HG02938 (cell line): ENCODE results near the gene STK38.

Source experiments
- ATAC-seq: cut with Tn5 transposase; IDR thresholded peaks from one replicate; pipeline ENCODE4 v1.9.1; 2021; ENCODE audit warnings: mild to moderate bottlenecking, moderate library complexity; ENCODE audit not compliant: unreplicated experiment

STK38 gene

DNA sequence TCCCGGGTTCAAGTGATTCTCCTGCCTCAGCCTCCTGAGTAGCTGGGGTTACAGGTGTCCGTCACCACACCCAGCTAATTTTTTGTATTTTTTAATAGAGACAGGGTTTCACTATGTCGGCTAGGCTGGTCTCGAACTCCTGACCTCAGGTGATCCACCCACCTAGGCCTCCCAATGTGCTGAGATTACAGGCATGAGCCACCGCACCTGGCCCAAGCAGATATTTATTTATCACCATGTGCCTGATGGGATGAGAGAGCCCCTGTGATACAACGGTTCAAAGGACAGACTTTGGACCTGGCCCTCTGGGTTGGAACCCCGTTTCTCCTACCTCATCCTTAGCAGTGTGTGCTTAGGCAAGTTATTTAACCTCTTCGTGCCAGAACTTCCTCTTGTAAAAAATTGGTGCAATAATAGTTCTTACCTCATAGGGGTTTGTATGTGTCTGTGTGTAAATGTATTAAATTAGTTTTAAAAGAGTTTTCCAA is 19.2 kb upstream of the STK38 start:
- ATAC-seq = no peak

GRCh38 chr6:36563928-36564284 is 16.6 kb upstream of the STK38 start:
- ATAC-seq = no peak

DNA sequence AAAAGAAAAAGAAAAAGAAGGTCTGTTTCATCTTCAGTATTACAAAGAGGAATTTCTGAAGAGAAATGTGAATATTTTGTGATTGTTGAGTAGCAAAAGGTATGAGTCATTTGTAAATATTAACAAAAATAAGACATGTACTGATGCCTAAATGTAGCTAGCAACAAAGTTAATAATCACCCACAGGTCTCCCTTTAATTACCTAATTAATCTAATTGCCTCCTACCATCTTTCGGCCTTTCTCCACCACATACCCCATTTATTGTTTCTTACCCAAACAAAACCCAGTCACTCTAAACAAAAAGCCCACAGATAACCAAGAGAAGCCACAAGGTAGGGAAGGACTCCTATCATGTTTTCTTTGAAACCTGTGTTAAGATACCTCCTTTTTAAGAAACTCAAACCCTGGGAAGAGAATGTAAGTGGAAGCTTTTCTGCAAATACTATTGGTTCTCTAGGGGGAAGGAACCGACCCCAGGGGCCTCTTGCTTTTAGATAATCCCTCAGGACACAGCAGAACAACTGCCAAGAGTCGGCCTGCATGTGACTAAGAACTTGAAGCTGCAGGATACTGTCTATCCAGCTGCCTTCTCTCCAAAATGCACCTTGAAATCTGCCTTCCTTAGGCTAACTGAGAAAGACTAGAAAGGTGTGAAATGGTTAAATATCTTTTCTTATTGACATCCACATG is 16.1 kb upstream of the STK38 start:
- ATAC-seq = no peak

GRCh38 chr6:36560822-36561221 is 13.5 kb upstream of the STK38 start:
- ATAC-seq = no peak

- no peak for ATAC-seq
Measured at GRCh38 chr6:36559011-36559793, 11.9 kb upstream of the STK38 start.

DNA sequence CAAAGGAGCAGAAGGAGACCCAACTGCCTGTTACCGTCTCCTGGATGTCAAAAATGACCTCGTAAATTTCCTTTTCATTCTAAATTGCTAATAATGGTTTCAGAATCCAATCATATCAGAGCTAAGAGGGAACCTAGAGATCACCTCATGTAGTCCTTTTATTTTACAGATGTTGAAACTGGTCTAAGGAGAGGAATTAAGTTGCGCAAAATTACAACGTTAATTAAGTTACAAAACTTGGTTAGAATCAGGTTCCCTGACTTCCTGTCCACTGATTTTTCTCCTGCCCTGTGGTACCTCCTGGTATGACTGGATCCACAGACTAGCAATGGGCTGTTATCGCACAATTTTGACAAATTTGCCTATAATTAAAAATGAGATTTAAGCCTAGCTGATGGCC is 9.0 kb upstream of the STK38 start:
- ATAC-seq = no peak

DNA sequence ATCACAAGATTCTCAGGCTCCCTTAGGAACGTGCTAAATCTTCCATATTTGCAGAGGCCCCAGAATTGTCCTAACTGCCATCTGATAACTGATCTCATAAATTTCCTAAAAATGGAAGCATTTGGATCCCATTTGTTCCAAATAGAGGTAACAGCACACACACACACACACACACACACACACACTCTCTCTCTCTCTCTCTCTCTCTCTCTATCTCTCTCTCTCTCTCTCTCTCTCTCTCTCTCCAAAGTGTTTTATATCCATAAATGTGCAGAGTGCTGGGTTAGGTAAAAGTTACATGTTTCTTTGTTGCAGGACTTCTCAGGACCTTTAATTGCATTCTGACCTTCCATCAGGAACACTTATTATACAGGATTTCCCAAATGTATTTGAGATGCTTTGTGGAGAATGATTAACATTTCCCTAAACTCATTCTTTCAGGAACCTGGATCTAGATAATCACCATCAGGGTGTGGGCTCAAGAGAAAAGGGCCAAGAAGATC is 8.5 kb upstream of the STK38 start:
- no peak for ATAC-seq

DNA sequence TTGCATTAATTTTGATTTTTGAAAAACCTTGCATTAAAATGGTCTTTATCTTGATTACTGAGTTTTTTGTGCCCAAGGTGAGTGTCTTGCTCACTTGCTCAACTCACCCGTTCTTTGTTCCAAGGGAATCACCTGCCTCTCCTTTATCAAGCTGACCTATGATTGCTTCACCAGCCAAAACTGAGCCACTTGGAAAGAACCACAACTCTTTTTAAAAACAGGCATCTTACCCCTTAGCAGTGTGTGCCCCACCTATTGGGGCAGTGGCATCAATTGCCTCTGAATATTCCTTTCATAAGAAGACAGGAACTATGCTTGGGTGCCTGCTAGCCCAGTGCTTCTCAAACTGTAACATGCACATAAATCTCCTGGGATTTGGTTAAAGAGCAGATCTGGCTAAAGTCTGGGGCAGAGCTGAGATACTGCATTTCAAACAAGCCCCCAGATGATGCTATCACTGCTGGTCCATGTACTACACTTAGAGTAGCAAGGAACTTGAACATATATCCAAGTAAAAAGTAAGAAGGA is 3.3 kb upstream of the STK38 start:
- ATAC-seq = no peak

DNA sequence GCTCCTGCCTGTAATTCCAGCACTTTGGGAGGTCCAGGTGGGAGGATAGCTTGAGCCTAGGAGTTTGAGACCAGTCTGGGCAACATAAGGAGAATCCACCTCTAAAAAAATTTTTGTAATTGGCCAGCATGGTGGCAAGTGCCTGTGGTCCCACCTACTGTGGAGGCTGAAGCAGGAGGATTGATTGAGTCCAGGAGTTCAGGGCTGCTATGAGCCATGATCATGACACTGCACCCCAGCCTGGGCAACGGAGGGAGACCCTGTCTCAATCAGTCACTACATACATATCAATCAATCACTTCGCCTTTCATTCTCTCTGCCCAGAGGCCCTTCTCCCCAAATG is 1.1 kb upstream of the STK38 start:
- no peak for ATAC-seq

DNA sequence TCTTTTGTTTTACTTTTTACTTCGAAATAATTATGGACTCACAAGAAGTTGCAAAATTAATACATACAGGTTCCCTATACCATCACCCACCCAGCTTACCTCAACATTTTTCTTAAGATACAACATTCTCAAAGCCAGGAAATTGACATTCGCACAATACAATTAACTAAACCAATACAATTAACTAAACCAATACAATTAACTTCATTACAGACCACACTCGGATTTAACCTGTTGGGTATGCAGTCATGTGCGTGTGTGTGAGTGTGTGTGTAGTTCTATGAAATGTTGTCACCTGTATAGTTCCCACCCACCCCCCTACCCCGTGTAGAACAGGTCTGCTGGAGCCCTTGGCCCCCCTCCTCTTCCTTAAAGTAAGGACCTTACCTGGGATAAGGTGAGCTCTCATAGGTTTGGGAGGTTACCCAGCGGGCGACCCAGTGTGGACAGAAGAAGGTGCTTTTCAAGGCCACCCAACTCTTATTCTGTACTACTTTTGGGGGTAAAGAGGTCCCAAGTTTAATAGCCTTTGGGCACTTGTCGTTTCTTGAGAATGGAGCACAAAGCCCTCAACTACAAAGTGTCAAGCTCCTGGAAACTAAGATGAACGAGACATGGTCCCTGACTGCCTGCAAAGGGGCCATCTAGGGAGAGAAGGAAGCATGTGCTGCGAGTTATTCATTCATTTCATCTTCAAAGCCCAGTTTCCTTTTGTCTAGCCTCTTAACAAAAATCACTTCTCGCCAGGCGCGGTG is 544 bp upstream of the STK38 start:
- no peak for ATAC-seq

DNA sequence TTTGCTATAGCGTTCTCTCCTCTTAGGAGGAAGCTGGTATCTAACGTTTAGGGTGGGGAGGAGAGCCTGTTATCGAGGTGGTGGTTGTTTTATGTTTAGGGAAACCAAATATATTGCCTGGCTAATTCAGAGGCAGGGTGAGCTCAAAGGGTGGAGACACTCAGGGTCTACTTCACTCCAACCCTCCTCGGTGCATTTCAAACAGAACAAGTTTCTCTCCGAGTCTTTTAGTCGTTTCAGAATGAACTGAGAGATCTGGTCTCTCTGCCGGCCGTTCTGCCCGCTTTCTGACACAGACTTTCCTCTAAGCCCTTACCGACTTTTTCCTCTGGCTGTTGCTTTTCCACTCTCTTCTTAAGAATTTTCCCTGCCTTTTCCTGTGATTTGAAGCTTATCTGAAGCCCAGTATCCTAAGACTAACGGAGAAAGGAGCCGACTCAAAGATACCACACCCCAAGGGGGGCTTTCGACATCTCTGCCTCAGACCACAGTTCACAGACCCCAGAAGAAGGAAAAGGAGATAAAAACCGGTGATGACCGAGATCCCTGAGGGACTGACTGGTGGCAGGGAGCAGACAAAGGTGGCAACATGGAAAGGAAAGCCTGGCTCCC is 865 bp downstream of the STK38 start:
- no peak for ATAC-seq

GRCh38 chr6:36545767-36546307 is 1.4 kb downstream of the STK38 start:
- no peak for ATAC-seq

GRCh38 chr6:36544228-36544627 is 3.1 kb downstream of the STK38 start:
- ATAC-seq = no peak

GRCh38 chr6:36542041-36542440 is 5.2 kb downstream of the STK38 start:
- ATAC-seq = no peak

DNA sequence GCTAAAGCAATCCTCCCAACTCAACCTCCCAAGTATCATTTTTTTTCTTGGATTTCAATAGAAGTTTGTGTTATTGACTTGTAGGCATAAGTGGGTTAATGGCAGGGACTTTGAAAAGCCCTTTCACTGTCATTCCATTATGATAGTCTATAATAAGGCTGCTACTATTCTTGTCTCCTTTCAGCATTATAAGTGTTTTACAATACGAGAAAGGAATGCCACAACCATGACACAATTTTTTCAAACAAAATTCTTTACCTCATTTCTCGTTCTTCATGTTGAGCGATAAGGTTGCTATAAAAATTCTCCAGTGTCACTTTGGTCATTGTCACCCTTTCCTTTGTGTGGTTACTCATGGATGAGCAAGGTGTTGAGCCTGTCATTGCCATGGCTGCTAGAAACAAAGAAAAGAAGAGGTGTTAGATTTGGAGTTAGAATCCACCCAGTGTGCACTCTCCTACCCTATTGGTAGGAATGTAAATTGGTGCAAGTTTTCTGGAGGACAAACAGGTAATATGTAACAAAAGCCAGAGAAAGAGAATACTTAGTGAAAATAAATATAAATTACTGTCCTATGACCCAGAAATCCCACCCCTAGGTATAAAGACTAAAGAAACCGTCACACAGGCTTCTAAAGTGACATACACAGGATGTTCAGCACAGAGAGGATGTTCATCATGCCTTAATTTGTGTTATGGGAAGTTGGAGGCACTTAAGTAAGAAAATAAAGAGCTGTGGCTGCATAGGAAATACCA is 7.3 kb downstream of the STK38 start:
- no peak for ATAC-seq

- ATAC-seq = no peak
Measured at GRCh38 chr6:36536873-36537547, 10.3 kb downstream of the STK38 start.

- ATAC-seq = no peak
Measured at GRCh38 chr6:36533321-36533720, 14.0 kb downstream of the STK38 start.

DNA sequence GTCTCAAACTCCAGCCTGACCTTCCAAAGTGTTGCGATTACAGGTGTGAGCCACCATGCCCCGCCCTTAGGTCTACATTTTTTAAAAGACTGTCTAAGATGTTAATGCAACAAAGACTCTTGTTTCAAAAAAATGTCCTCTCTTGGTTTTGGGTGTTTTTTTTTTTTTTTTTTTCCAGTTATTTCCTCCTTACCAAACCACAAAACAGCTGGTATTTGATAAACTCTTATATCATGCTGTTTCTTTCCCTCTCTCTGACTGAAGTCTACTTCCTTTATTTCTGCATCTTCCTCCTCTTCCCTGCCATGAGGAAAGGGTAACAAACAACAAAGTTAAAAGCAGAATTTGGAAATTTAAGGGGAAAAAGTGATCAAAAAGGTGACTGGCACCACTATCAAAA is 21.2 kb downstream of the STK38 start:
- ATAC-seq = no peak

- no peak for ATAC-seq
Measured at GRCh38 chr6:36525346-36525745, 21.9 kb downstream of the STK38 start.
